ENCODE measurements around the gene LRG1.
"Not testable (repeated sequence)": the region's sequence is repeated elsewhere in the genome, so short reads cannot be mapped to it uniquely, and the experiment has no call there.

Gene LRG1

DNA sequence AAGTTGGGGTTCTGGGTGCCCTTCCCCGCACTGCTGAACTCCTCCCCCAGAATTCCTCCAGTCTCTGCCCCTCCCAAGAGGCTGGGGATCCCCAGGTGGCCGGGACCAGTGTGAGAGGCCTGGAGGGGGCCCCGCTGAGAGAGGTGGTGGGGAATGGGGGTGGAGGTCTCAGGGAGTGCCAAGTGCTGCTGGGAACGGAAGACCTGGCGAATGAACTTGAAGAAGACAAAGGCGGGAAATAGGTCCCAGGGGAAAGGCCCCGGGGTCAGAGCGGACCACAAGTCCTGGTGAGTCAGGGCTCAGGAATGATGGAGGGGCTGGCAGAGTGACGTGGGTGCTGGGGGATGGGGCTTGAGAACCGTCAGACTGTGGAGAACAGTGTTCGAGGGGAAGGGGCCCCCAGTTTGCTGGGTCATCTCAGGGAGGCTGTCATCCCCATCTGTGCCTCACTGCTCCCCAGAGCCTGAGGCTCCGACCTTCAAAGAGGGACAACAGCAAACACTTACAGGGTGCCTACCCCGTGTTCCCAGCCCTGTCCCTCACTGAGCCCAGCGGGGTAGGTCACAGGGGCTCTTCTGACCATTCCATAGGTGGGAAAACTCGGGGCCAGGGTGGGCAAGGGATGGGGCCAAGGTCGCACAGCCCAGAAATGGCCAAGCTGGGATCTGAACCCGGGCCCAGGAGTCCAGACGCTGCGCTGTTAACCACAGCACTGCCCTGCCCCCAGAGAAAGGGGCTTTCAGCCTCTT is 35.6 kb upstream of the LRG1 start:
- peak; percentile 90 for DNase-seq (ENCODE audit: low read depth)

DNA sequence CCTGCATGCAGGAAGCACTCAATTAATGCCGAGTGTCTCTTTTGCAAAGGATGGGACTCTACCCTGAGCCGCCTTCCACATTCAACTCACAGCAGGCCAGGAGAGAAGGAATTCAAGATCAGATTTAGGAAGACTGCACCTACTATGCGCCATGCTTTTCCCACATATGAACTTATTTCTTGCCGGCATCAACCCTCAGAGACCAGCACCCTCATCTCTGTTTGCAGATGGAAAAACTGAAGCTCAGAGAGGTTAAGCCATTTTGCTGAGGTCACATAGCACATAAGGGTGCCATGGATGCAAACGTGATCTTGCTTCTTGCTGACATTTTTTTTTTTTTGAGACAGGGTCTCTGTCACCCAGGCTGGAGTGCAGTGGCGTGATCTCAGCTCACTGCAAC is 33.8 kb upstream of the LRG1 start:
- DNase-seq (ENCODE audit: low read depth), result no peak

DNA sequence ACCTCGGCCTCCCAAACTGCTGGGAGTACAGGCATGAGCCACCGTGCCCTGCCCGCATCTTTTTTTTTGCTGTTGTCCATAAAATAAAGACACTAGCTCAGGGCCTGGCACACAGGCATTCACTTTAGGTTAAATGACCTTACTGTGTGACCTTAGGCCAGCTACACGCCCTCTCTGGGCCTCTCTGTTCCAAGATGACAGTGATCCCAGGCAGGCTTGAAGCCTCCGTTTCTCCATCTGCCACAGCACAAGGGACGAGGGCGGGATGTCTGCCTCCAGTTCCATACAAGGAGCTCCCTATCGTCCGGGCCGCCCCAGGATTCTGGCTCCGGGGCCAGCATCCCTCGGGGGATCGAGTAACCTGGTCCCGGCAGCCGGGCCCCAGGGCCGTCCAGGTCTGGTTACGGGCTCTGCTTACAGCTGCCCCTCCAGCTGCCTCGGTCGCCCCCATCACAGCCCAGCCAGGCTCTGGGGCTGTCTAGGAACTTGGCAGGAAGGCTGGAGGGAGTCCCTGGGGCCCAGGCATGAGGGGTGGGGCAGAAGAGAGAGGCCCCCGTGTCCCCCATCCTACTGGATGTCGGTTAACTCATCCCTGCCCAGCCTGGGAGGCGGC is 31.6 kb upstream of the LRG1 start:
- DNase-seq (ENCODE audit: low read depth), result no peak

- DNase-seq (ENCODE audit: low read depth), result no peak
These were observed 31.1 kb upstream of the LRG1 start for GRCh38 chr19:4570916-4571304.

GRCh38 chr19:4570402-4570801 is 30.6 kb upstream of the LRG1 start:
- DNase-seq (ENCODE audit: low read depth), result no peak

- no peak for DNase-seq (ENCODE audit: low read depth)
These were observed 29.1 kb upstream of the LRG1 start for GRCh38 chr19:4568886-4569285.

DNA sequence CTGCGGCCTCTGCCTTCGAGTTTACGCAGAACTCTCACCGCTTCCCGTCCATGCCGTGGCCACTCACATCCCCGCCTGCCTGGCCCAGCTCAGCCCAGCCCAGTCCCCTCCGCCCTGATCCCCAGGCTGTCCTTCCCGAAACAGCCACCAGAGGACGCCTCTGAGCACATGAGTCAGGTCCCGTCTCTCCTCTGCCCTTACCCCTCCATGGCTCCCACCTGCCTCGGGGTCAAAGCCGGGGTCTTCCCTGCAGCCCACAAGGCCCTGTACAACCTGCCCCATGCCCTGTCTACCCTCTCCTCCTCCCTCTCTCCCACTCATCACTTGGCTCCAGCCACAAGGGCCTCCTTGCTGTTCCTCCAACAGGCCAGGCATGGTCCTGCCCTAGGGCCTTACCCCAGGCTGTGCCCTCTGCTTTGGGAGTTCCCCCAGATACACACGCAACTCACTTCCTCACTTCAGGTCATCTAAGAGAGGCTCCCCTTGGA is 27.8 kb upstream of the LRG1 start:
- DNase-seq (ENCODE audit: low read depth), result peak; percentile 49

DNA sequence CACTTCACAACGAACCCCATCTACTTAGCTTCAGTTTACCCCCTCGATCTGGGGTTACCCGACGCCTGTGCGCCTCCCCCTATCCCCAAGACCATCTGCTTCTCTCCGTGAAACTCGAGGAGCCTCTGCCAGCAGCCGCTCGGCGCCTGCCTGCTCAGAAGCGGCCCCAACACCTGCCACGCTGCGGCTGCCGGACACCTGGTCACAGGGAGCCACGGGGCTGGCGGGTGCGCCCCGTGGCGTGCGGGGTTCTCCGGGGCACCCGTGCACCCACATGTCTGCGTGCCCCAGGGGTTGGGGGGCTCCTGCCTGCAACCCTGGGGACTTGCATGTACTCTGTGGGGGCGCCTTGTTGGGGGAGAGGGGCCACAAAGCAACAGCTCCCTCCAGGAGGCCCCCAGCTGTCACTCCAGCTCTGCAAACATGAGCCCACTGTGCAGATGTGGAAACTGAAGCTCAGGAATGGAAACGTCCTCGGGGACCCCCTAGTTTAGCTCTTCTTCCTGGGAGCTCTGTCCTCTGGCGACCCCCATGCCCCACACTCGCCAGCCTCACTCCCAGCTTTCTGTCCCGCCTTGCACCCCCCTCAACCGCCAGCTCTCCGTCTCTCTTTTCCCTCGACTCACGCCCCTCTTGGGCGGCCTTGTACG is 26.7 kb upstream of the LRG1 start:
- no peak for DNase-seq (ENCODE audit: low read depth)

DNA sequence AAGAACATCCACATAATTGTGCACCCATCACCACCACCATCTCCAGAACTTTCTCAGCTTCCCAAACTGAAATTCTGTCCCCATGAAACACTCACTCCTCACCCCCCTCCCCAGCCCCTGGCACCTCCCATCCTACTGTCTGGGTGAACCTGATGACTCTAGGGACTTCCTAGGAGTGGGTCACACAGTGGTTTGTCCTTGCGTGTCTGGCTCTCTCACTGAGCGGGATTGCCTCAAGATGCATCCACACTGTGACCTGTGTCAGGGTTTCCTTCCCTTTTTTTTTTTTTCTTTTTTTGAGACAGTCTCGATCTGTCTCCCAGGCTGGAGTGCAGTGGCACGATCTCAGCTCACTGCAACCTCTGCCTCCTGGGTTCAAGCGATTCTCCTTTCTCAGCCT is 23.7 kb upstream of the LRG1 start:
- DNase-seq (ENCODE audit: low read depth), result not testable (repeated sequence)

GRCh38 chr19:4562085-4562484 is 22.2 kb upstream of the LRG1 start:
- DNase-seq (ENCODE audit: low read depth), result not testable (repeated sequence)

DNA sequence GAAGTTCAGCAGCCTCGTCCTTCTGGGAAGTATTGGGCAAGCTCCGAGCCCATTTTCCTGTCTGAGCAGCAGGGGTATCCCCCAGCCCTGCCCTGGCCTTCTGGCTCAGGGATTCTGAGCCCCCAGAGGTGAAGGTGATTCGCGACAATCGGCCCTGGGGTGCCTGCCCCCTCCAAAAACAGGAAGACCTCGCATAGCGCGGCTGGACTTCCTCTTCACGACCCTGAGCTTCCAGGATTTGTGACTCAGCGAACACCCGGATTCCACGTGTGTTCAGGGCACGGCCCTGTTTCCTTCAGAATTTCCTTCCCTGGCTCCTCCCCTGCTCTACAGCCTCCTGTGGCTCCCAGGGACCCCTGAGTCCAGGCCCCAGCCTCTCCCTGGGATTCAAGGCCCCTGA is 19.7 kb upstream of the LRG1 start, which contains the start of gene SEMA6B:
TSS of gene SEMA6B (minus strand) at position 116 of the 400 bp plus-strand sequence. CDS start 1,227 bp downstream, outside the sequence.
- DNase-seq (ENCODE audit: low read depth), result no peak

DNA sequence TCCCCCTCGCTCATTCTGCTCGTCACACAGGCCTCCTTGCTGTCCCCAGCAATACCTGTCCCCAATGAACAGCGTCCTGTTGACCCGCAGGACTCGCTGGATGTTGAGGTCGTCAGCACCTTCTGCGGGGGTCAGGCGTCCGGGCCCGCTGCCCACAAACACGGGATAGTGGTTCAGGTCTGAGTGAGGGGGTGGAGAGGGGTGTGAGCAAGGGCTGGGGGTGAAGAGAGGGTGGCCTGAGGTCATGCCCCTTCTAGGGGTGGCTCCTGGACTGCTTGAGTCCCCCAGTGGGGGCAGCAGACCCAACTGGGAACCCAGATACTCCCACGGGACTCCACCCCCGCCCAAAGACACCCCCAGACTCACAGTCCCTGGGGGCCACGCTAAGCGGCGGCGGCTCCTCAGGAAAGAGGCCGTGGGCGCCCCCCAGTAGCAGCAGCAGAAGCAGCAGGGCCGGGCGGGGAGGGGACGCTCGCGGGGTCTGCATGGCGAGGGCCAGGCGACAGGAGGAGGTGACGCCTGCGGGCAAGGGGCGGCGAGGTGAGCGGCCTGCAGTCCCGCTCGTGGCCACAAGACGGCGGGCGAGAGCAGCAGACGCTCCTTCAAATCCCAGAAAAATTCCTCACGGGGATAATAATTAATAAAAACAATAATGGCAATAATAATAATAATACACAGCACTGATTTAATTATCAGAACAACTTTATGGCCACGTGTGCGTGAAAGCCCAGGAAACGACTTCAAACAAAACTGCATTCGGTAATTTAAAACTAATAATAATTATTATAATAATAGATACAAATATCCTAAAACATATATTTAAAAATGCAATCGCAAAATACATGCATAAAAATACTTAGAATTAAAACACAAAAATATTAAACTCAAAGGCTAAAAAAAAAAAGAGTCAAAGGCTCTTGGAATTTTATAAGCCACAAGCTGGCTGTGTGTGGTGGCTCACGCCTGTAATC is 18.4 kb upstream of the LRG1 start:
- no peak for DNase-seq (ENCODE audit: low read depth)

GRCh38 chr19:4557144-4557970 is 17.5 kb upstream of the LRG1 start:
- no peak for DNase-seq (ENCODE audit: low read depth)

DNA sequence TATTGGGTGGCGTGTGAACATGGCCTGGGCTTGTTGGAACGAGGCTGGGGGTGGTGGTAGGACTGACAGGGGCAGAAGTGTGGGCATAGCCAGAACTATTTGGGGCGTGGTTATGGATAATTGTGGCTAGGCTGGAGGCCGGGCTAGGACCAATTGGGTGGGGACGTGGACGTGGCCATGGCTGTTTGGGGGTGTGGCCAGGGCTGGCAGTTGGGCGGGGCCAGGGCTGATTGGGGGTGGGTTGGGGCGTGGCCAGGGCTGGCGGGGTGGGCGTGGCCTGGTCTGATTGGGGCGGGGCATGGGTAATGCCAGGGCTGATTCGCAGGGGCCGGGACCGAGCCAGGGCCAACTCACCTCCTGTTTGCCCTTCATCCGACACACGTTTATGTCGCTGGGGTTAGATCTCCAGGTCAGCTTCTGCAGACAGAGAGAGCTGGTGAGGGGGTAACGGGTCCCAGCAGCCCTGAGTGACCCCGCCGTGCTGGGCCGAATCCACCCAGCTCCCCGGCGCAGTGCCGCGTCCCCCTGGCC is 16.8 kb upstream of the LRG1 start:
- no peak for DNase-seq (ENCODE audit: low read depth)

GRCh38 chr19:4555657-4556561 is 16.1 kb upstream of the LRG1 start:
- DNase-seq (ENCODE audit: low read depth), result no peak

GRCh38 chr19:4554717-4555116 is 14.9 kb upstream of the LRG1 start:
- DNase-seq (ENCODE audit: low read depth), result no peak

GRCh38 chr19:4553775-4554174 is 13.9 kb upstream of the LRG1 start:
- no peak for DNase-seq (ENCODE audit: low read depth)

- no peak for DNase-seq (ENCODE audit: low read depth)
These were observed 13.4 kb upstream of the LRG1 start for GRCh38 chr19:4553092-4553695.

DNA sequence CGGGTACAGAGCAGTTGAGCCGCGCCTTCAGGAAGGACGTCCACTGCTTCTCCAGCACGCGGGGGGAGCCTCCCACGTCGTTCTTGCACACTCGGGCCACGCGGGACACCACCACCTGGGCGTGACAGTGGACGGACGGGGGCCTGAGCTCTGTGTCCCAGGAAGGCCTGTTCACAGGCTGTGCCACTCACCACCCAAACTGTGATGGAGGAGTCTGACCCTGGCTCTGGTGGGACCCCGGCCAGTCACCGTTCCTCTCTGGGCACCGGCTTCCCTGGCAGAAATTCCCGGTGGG is 12.6 kb upstream of the LRG1 start:
- no peak for DNase-seq (ENCODE audit: low read depth)

All from amniotic epithelial cell (primary cell).